ENCODE measurements around the gene NISCH.

GRCh38 chr3:52509753-52510328 lies 54.4 kb downstream of the NISCH start:
- TF ChIP-seq REST (IDR thresholded peaks at IDR 0.05; ENCODE audit: insufficient read depth in 1 of 2, low read depth in 2 of 2, low read length in 1 of 2) (no peak), SIN3A (IDR thresholded peaks at IDR 0.05; ENCODE audit: borderline replicate concordance, insufficient read depth, low read depth, low read length) (no peak)

Data from Panc1 (cell line).